SK-N-DZ (cell line): ENCODE data around the gene TRIM49B. TPM values are rescaled to one million over a fixed set of nuclear protein-coding genes. Genes with fewer than 3 reads are reported as not detected.
"Not testable (repeated sequence)": the region's sequence is repeated elsewhere in the genome, so short reads cannot be mapped to it uniquely, and the experiment has no call there.

Experiments
- DNase-seq: peaks from one replicate; pipeline ENCODE4 v3.0.0-alpha.2; 2015; ENCODE audit warnings: low spot score
- polyA plus RNA-seq, 2 experiments: library from polyadenylated mRNA; depleted of rRNA; stranded (reverse); fragments of >200 nt; gene quantifications; 2 replicates each; pipeline ENCODE4 v1.2.3, GENCODE V29; 2014
- small RNA-seq, 2 experiments: library from RNA; depleted of rRNA; stranded (forward); fragments of <200 nt; gene quantifications; one replicate each; pipeline ENCODE3, GENCODE V24; 2014

The TRIM49B gene
- not detected in 2 replicates for polyA plus RNA-seq (2014; cell fraction: cytosol; rRNA removed)
- not detected in 2 replicates for polyA plus RNA-seq (2014; cell fraction: nucleus; rRNA removed)

- DNase-seq = not testable (repeated sequence)
Measured at GRCh38 chr11:49028523-49028922, at the start of gene TRIM49B. TSS of gene TRIM49B (plus strand) at chr11:49028823. CDS start at chr11:49031600, 2,777 bp downstream.

DNA sequence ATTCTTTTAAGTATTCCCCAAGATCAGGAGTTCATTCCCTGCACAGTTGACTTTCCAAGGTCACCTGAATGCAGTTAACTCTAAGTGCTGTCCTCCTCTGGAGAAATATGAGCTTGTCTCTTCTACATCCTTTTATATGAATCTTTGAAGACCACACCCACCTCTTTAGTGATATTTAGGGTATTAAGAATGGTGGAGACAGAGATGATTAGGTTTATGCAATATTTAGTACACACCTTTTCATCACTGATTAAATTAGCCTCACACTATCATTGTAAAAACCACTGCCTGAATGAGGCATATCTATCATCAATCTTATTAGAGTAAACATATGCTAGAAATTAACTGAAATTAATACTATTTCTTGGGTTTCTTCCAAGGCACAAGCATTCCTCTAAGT, 44.8 kb upstream of the TRIM49B start, which contains the start of gene TRIM51G:
TRIM51G (minus strand) TSS at position 101 of the 400 bp plus-strand sequence. CDS start 2,190 bp downstream, outside the sequence.
- DNase-seq = not testable (repeated sequence)

DNA sequence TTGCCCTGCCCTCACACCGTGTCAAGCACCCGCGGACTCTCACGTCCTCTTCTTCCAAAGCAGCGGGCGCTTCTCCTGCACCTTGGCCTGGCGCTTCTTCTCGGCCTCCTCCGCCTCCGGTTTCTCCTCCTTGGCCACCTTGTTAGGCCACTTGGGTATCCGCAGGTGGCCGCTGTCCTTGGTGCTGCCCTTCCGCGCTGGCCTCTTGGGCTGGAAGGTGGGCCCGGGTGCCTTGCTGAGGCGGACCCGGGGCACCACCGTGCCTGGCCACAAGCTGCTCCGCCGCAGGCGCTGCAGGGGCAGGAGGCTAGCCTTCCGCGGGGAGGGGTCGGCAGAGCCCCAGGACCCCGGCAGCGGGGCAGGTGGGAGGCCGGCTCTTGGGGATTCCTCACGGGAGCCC, 19.6 kb downstream of the TRIM49B start:
- DNase-seq = not testable (repeated sequence)

DNA sequence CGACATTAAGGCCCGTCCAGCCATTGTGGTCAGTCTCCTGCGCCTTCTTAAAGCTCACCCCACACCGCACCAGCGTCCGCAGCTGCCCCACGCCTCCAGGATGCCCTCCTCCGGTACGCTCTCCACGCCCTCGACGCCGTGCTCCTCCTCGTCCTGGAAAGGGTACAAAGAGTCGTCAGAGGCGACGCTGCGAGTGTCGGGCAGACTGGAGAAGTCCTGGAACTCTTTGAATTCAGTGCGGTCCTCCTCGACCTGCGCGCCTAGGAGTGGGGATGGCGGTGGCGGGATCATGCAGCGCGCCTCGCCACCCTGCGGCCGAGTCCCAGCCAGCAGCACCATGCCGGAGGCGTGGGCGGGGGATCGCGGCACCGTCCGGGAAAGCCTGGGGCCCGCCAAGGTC, 21.2 kb downstream of the TRIM49B start:
- not testable (repeated sequence) for DNase-seq

DNA sequence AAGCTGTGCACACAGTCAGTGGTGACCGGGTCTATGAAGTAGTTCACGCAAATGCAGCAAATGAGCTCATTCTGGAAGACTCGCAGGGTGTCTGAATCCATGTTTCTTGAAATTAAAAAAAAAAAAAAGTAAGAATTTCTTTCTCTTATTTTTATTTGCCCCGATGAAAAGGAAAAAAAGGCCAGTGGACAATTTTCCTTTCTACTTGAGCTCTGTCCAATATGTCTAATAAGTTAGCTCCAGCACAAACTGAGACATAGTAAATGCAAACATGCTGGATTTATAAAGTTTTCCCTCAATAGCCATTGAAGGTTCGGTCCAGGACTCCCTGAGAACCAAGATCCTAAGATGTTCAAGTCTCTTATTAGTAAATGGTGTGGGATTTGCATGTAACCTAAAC, 30.4 kb downstream of the TRIM49B start, which contains the start of gene TRIM64C:
TRIM64C (minus strand) TSS at position 101 of the 400 bp plus-strand sequence; CDS start at position 101, 0 bp downstream.
- DNase-seq = not testable (repeated sequence)

DNA sequence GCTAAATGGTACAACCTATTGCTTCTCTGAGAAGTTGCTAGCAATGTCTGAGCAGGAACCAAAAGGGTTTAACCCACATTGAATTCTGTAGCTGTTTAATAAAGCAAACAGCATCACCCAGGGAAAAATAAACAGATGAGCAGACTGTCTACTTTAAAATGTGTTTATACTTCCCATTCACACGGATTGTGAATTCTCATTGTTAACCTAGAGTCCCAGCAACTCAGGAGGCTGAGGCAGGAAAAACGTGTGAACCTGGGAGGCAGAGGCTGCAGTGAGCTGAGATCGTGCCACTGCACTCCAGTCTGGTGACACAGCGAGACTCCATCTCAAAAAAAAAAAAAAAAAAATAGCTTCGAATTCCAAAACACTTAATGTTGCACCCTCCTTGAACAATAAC, 41.3 kb downstream of the TRIM49B start:
- DNase-seq = not testable (repeated sequence)

Small RNAs within 50 kb of the gene (small RNA-seq; reads per million reads assigned to genes)
- gene AC084851.1 = 0 reads per million in 2 experiments
